ENCODE results near the gene GRIA4.
"Not testable (repeated sequence)": the region's sequence is repeated elsewhere in the genome, so short reads cannot be mapped to it uniquely, and the experiment has no call there.

Gene GRIA4

DNA sequence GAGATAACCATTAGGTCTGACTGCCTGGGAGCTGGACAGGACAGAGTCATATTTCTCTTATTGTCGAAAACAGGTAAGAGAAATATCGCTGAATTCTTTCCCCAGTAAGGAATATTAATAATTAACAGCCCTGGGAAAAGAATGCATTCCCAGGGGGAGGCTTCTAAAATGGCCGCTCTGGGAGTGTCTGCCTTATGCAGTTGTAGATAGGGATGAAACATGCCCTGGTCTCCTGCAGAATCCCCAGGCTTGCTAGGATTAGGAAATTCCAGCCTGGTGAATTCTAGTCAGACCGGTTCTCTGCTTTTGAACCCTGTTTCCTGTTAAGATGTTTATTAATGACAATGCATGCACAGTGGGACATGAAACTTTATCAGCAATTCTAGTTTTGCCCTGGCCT lies 393.2 kb downstream of the GRIA4 start:
- H3K18ac ChIP-seq (ENCODE audit: low read depth in 1 of 2, low read length in 2 of 2); H2AFZ ChIP-seq (ENCODE audit: low read depth, low read length); H4K91ac ChIP-seq (ENCODE audit: low read length); H3K14ac ChIP-seq (ENCODE audit: low read length in 2 of 2); H3K4me1 ChIP-seq (ENCODE audit: control insufficient read depth, insufficient read depth, low read depth, low read length); H3K23ac ChIP-seq (ENCODE audit: low read length in 2 of 2); H2BK15ac ChIP-seq (ENCODE audit: low read depth, poor library complexity, severe bottlenecking); H3K4ac ChIP-seq (ENCODE audit: low read depth in 1 of 2, low read length in 2 of 2); H3K27ac ChIP-seq (ENCODE audit: low read length, poor library complexity, severe bottlenecking); H3K27me3 ChIP-seq (ENCODE audit: control insufficient read depth in 1 of 2, insufficient read depth in 1 of 2, low read length in 2 of 2); H2BK5ac ChIP-seq (ENCODE audit: low read depth, low read length, poor library complexity, severe bottlenecking); H2AK5ac ChIP-seq (ENCODE audit: low read length, severe bottlenecking); H2BK120ac ChIP-seq (ENCODE audit: low read depth, low read length); DNase-seq; H3K4me2 ChIP-seq (ENCODE audit: low read length, poor library complexity, severe bottlenecking); H3K9ac ChIP-seq (ENCODE audit: low read length); H2BK12ac ChIP-seq (ENCODE audit: low read length in 2 of 2); H3K9me3 ChIP-seq (ENCODE audit: control insufficient read depth, low read length); H3K4me3 ChIP-seq (ENCODE audit: insufficient read depth in 1 of 2, low read depth in 1 of 2, low read length in 2 of 2); H4K8ac ChIP-seq (ENCODE audit: low read length): not testable (repeated sequence)
- Histone ChIP-seq H3K79me1 (replicated peaks; ENCODE audit: low read length, poor library complexity, severe bottlenecking) (peaks cover 24% of the 10 kb centered on the region), H3K36me3 (ENCODE audit: control insufficient read depth in 1 of 2, insufficient read depth in 2 of 2, low read depth in 1 of 2, low read length in 2 of 2) (peaks cover 13 to 36% of the 10 kb centered on the region in 2 experiments)
- WGBS, result 95% methylated on average over 2 of the region's 4 CpGs

DNA sequence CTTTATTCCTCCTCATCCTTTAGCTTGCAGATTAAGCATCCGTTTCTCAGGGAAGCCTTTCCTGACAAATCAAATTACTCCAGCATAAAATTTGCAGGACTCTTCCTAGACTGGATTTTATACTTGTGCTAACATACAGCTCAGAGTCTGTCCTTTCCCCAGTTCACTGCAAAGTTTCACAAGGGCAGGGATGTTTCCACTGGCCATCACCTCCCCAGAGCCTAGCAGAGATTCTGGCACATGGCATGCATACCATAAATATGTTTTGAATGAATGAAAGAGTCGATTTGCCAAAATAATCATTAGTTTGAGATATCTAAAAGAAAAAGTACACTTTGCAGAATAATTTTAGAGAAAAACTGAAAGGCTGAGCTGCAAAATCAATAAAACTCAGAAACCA lies 401.6 kb downstream of the GRIA4 start:
- no peak overlapping the region for H3K4me2 ChIP-seq (ENCODE audit: low read length, poor library complexity, severe bottlenecking)
- no peaks in the 10 kb centered on the region for H3K27me3 ChIP-seq (ENCODE audit: control insufficient read depth in 1 of 2, insufficient read depth in 1 of 2, low read length in 2 of 2)
- H3K18ac ChIP-seq (ENCODE audit: low read depth in 1 of 2, low read length in 2 of 2), result no peak overlapping the region
- H2AK5ac ChIP-seq (ENCODE audit: low read length, severe bottlenecking), result no peak overlapping the region
- no peak overlapping the region for H4K91ac ChIP-seq (ENCODE audit: low read length)
- no peak overlapping the region for H2BK12ac ChIP-seq (ENCODE audit: low read length in 2 of 2)
- 93% methylated on average over 1 of the region's 2 CpGs for WGBS
- no peak overlapping the region for H3K14ac ChIP-seq (ENCODE audit: low read length in 2 of 2)
- H2BK120ac ChIP-seq (ENCODE audit: low read depth, low read length), result no peak overlapping the region
- no peaks in the 10 kb centered on the region for H3K4me1 ChIP-seq (ENCODE audit: control insufficient read depth, insufficient read depth, low read depth, low read length)
- no peak overlapping the region for H3K4ac ChIP-seq (ENCODE audit: low read depth in 1 of 2, low read length in 2 of 2)
- DNase-seq, result no peak
- no peak overlapping the region for H2BK5ac ChIP-seq (ENCODE audit: low read depth, low read length, poor library complexity, severe bottlenecking)
- H3K27ac ChIP-seq (ENCODE audit: low read length, poor library complexity, severe bottlenecking), result no peak overlapping the region
- no peak overlapping the region for H4K8ac ChIP-seq (ENCODE audit: low read length)
- H3K9ac ChIP-seq (ENCODE audit: low read length), result no peak overlapping the region
- H2AFZ ChIP-seq (ENCODE audit: low read depth, low read length), result no peak overlapping the region
- peaks cover 21% of the 10 kb centered on the region for H3K79me1 ChIP-seq (replicated peaks; ENCODE audit: low read length, poor library complexity, severe bottlenecking)
- H3K36me3 ChIP-seq (ENCODE audit: control insufficient read depth in 1 of 2, insufficient read depth in 2 of 2, low read depth in 1 of 2, low read length in 2 of 2), result peaks cover 7 to 50% of the 10 kb centered on the region in 2 experiments
- no peak overlapping the region for H3K23ac ChIP-seq (ENCODE audit: low read length in 2 of 2)
- H3K9me3 ChIP-seq (ENCODE audit: control insufficient read depth, low read length), result no peaks in the 10 kb centered on the region
- H2BK15ac ChIP-seq (ENCODE audit: low read depth, poor library complexity, severe bottlenecking), result peak overlapping the region; percentile 77
- no peak overlapping the region for H3K4me3 ChIP-seq (ENCODE audit: insufficient read depth in 1 of 2, low read depth in 1 of 2, low read length in 2 of 2)

DNA sequence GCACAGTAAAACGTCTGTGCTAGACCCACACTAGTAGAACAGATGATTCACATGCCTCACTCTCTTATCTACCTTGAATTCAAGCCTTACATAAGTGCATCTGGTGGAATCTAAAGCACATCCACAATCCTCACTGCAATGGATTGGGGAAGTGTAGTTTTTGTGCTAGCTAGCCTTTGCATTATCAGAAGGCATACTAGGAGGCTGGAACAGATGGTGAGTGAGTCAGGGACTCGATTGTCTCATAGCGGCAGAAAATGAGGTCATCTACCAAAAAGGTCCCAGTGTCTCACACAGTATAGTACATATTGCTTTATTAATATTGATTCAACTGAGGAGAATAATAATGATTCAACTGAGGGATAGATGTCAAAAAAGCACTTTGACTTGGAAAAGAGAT lies 402.9 kb downstream of the GRIA4 start:
- Histone ChIP-seq H2BK15ac (ENCODE audit: low read depth, poor library complexity, severe bottlenecking) (no peak overlapping the region), H3K27ac (ENCODE audit: low read length, poor library complexity, severe bottlenecking) (peak overlapping the region; percentile 26), H3K4ac (ENCODE audit: low read depth in 1 of 2, low read length in 2 of 2) (no peak overlapping the region), H3K4me2 (ENCODE audit: low read length, poor library complexity, severe bottlenecking) (no peak overlapping the region), H4K91ac (ENCODE audit: low read length) (no peak overlapping the region), H3K4me1 (ENCODE audit: control insufficient read depth, insufficient read depth, low read depth, low read length) (no peaks in the 10 kb centered on the region), H3K79me1 (replicated peaks; ENCODE audit: low read length, poor library complexity, severe bottlenecking) (peaks cover 20% of the 10 kb centered on the region), H2BK120ac (ENCODE audit: low read depth, low read length) (no peak overlapping the region), H3K4me3 (ENCODE audit: insufficient read depth in 1 of 2, low read depth in 1 of 2, low read length in 2 of 2) (no peak overlapping the region), H3K23ac (ENCODE audit: low read length in 2 of 2) (no peak overlapping the region), H2BK5ac (ENCODE audit: low read depth, low read length, poor library complexity, severe bottlenecking) (no peak overlapping the region), H3K9me3 (ENCODE audit: control insufficient read depth, low read length) (no peaks in the 10 kb centered on the region), H3K18ac (ENCODE audit: low read depth in 1 of 2, low read length in 2 of 2) (no peak overlapping the region), H3K36me3 (ENCODE audit: control insufficient read depth in 1 of 2, insufficient read depth in 2 of 2, low read depth in 1 of 2, low read length in 2 of 2) (peaks cover 4 to 38% of the 10 kb centered on the region in 2 experiments), H2BK12ac (ENCODE audit: low read length in 2 of 2) (no peak overlapping the region), H3K9ac (ENCODE audit: low read length) (no peak overlapping the region), H4K8ac (ENCODE audit: low read length) (no peak overlapping the region), H2AK5ac (ENCODE audit: low read length, severe bottlenecking) (no peak overlapping the region), H2AFZ (ENCODE audit: low read depth, low read length) (no peak overlapping the region), H3K14ac (ENCODE audit: low read length in 2 of 2) (no peak overlapping the region), H3K27me3 (ENCODE audit: control insufficient read depth in 1 of 2, insufficient read depth in 1 of 2, low read length in 2 of 2) (no peaks in the 10 kb centered on the region)
- peak; percentile 84 for DNase-seq
- WGBS, result 43% methylated on average over 1 of the region's 3 CpGs

DNA sequence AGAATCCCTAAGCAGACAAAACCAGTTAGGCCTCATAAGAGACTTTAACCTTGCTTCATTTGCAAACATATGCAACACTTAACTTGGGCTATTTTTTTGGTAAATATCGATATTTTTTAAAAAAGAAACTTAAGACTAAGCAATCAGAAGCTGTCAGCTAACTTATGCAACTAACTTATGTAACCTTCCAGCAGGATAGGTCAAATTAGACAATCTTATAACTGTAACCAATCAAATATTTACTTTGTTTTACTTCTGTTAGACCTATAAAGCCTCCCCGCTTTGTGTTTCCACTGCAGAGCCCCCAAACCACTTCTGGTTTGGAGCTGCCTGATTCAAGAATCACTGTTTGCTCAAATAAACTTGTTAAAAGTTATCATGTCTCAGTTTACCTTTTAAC lies 404.2 kb downstream of the GRIA4 start:
- Histone ChIP-seq H2AK5ac (ENCODE audit: low read length, severe bottlenecking) (no peak overlapping the region), H3K9me3 (ENCODE audit: control insufficient read depth, low read length) (no peaks in the 10 kb centered on the region), H2BK5ac (ENCODE audit: low read depth, low read length, poor library complexity, severe bottlenecking) (no peak overlapping the region), H4K91ac (ENCODE audit: low read length) (no peak overlapping the region), H3K18ac (ENCODE audit: low read depth in 1 of 2, low read length in 2 of 2) (no peak overlapping the region), H3K4me3 (ENCODE audit: insufficient read depth in 1 of 2, low read depth in 1 of 2, low read length in 2 of 2) (no peak overlapping the region), H2BK12ac (ENCODE audit: low read length in 2 of 2) (no peak overlapping the region), H3K36me3 (ENCODE audit: control insufficient read depth in 1 of 2, insufficient read depth in 2 of 2, low read depth in 1 of 2, low read length in 2 of 2) (peaks cover 4 to 27% of the 10 kb centered on the region in 2 experiments), H3K4me1 (ENCODE audit: control insufficient read depth, insufficient read depth, low read depth, low read length) (no peaks in the 10 kb centered on the region), H3K27ac (ENCODE audit: low read length, poor library complexity, severe bottlenecking) (no peak overlapping the region), H2BK120ac (ENCODE audit: low read depth, low read length) (no peak overlapping the region), H3K4ac (ENCODE audit: low read depth in 1 of 2, low read length in 2 of 2) (no peak overlapping the region), H3K27me3 (ENCODE audit: control insufficient read depth in 1 of 2, insufficient read depth in 1 of 2, low read length in 2 of 2) (no peaks in the 10 kb centered on the region), H2AFZ (ENCODE audit: low read depth, low read length) (no peak overlapping the region), H2BK15ac (ENCODE audit: low read depth, poor library complexity, severe bottlenecking) (no peak overlapping the region), H3K79me1 (replicated peaks; ENCODE audit: low read length, poor library complexity, severe bottlenecking) (peaks cover 21% of the 10 kb centered on the region), H3K23ac (ENCODE audit: low read length in 2 of 2) (no peak overlapping the region), H3K4me2 (ENCODE audit: low read length, poor library complexity, severe bottlenecking) (no peak overlapping the region), H3K9ac (ENCODE audit: low read length) (no peak overlapping the region), H3K14ac (ENCODE audit: low read length in 2 of 2) (no peak overlapping the region), H4K8ac (ENCODE audit: low read length) (no peak overlapping the region)
- 100% methylated on average over 2 of the region's 2 CpGs for WGBS
- no peak for DNase-seq
